ENCODE measurements around the gene PRR12.

Gene PRR12

DNA sequence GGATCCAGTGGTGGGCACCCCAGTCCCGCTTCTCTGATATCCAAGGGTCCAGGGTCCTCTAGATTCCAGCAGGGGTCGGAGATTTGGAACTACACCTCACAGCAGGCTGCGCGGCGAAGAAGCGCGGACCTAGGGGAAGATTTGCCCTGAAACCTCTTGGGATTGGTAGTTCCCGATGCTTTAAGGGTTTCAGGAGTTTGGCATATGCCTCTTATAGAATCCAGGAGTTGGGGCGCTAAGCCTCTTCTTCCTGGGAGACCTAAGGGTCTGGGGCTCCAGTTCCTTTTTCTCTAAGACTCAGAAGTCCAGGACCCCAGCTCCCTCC lies 75.1 kb downstream of the PRR12 start:
- DNase-seq (ENCODE audit: low spot score), result no peak

DNA sequence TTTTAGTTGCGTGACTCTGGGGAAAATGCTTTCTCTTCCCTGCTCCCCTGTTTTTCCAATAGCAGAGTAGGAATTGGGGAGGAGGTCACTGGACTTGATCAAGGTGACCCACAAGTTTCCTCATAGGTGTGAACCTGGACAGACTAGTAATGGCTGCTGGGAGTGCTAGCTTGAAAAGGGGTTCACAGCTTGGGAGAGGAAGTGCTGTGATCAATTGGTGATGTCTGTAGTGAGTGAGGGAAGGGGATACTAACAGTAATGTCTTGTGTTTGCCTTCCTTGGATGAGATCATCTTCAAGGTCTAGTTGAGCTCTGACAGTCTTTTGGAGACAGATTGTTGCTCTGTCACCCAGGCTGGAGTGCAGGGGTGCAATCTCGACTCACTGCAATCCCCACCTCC lies 76.5 kb downstream of the PRR12 start:
- peak; percentile 41 for DNase-seq (ENCODE audit: low spot score)

DNA sequence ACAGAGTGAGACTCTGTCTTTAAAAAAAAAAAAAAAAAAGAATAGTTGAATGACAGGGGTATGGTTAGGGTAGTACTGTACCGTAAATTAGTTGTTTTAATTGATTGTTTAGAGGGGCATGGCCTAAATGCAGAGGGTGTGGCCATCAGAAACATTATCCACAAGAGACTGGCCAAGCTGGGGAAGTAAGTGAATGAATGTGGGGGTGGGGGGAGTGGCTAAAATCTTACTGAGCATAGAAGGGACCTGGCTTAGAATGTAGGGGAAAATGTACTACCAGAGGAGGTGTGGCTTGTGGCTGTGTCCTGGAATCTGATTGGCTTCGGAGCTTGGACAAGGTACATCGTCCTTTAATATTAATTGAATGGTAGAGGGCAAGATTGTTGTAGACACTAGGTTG lies 78.5 kb downstream of the PRR12 start:
- DNase-seq (ENCODE audit: low spot score), result no peak

DNA sequence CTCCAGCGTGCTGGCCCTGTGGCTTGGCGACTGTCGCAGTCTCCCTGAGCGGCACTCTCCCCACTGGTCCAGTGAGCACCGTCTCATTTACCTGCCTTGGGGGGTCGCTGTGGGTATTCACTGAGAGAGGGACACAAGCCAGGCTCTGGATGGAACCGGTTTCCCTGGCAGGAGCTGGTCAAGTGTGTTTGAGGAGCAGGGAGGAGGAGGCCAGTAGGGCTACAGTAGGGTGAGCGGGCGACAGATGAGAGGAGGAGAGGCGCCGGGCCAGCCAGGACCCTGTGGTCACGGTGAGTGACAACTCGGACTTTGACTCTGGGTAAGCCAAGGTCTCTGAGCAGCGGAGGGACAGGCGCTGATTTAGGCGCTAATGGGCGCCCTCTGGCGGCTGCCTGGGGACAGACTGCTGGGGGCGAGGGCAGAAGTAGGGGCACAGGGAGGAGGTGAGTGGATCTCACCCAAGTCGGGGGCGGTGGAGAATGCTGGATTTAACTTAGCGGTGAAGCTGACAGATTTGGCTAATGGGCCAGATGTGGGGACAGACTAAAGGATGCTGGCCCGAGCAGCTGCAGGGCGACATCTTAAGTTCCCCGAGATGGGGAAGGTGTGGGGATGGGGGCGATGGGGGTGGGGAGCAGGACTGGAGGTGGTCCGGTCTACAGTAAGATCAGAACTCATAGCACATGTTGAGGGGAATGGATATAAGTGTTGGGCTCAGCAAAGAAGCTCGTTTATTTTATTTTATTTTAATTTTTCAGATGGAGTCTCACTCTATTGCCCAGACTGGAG lies 81.3 kb downstream of the PRR12 start:
- DNase-seq (ENCODE audit: low spot score), result peak; percentile 77
